ENCODE results near the gene RASSF5. TPM values are rescaled to one million over a fixed set of nuclear protein-coding genes. Genes with fewer than 3 reads are reported as not detected.

The RASSF5 gene
- total and polyA plus RNA-seq, 2 donors (not counting 1 experiment from before 2014, with no cell fraction given) = 69.7 to 146 TPM

DNA sequence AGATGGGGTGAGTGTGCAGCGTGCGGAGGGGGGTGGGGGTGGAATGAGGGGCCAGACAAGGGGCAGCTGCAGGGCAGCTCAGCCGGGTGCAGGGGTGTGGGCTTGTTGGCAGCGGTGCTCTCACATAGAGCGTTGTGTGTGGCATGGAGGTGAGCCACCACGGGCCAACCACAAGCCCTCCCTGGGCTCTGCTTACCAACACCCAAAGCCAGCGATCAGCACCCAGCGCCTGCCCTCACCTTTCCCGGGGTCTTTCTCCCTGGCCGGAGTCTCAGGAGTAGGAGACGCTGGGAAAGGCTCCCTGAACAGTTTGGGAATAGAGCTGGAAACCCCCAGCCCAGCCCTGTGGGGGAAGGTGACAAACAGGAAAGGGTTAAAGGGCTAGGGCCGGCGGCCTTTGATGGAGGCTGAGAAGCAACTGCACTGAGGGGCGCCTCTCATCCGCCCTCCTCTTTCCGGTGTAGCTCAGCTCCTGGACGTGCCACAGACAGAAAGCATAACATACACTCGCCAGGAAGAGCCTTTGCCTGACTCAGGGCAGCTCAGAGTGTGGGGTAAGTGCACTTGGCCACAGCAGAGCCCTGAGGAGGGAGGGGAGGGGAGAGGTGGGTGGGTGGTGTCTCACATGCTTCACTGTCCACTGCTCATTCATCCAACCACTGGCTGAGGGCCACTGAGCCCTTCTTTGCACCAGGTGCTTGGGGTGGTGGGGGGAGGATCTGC lies 36.5 kb upstream of the RASSF5 start:
- Histone ChIP-seq H4K20me1 (ENCODE audit: control insufficient read depth, insufficient read depth, low read length, poor library complexity, severe bottlenecking) (no peaks in the 10 kb centered on the region), H3K9ac (ENCODE audit: low read length) (peak overlapping the region; percentile 91), H3K27ac (ENCODE audit: low read length in 2 of 2) (peak overlapping the region; percentile 63 to 75), H3K27me3 (replicated peaks in 1 of 4; ENCODE audit: control extremely low read depth in 1 of 4, control insufficient read depth in 3 of 4, insufficient read depth in 4 of 4, low read length in 3 of 4) (no peaks in the 10 kb centered on the region), H3K9me3 (ENCODE audit: control extremely low read depth in 1 of 3, control insufficient read depth in 2 of 3, insufficient read depth in 1 of 3, low read length in 2 of 3) (no peaks in the 10 kb centered on the region), H3K4me3 (ENCODE audit: control extremely low read depth in 1 of 5, extremely low read depth in 1 of 5, insufficient read depth in 1 of 5, low read depth in 2 of 5, low read length in 4 of 5) (peak overlapping the region; percentile 62 to 97 (median 85)), H3K36me3 (replicated peaks in 1 of 2; ENCODE audit: control extremely low read depth in 1 of 2, control insufficient read depth in 1 of 2, extremely low read depth in 1 of 2, insufficient read depth in 2 of 2, low read length in 1 of 2) (peaks cover 0 to 23% of the 10 kb centered on the region in 2 experiments), H3K4me2 (replicated peaks; ENCODE audit: low read depth, low read length, poor library complexity, severe bottlenecking) (peak overlapping the region; percentile 93), H2AFZ (ENCODE audit: insufficient read depth, low read depth, low read length, poor library complexity, severe bottlenecking) (peak overlapping the region; percentile 81), H3K4me1 (ENCODE audit: control insufficient read depth in 2 of 2, insufficient read depth in 2 of 2, low read length in 2 of 2) (peaks cover 61 to 71% of the 10 kb centered on the region in 2 donors), H3K79me2 (ENCODE audit: control insufficient read depth, insufficient read depth, low read length) (peaks cover 4% of the 10 kb centered on the region)
- DNase-seq (peak; percentile 57), ATAC-seq (ENCODE audit: low read depth) (peak; percentile 57)
- ChIA-PET POLR2A (interaction anchor here (0.6 to 1.3 kb wide), 6 partner anchors 9 to 275 kb away, joined by 3 to 12 read pairs (median 4); no protein-coding TSS in a partner anchor), CTCF (interaction anchor here (0.6 to 3.8 kb wide), 20 partner anchors 9 to 511 kb away, joined by 3 to 60 read pairs (median 4); partner anchors contain the start of genes DYRK3, EIF2D and RASSF5)
- intact Hi-C loops (cut with micrococcal nuclease) = loop anchor here (5.0 to 10.0 kb wide), 4 partner anchors 36 to 444 kb away; partner anchors contain the start of gene RASSF5
- peaks cover 72% of the 10 kb centered on the region for H3K4me1 Mint-ChIP-seq
- peak overlapping the region; percentile 88 for H3K4me3 Mint-ChIP-seq
- no peak for TF ChIP-seq EZH2 (IDR thresholded peaks at IDR 0.05; ENCODE audit: borderline replicate concordance, insufficient read depth, low read depth, low read length, poor library complexity, severe bottlenecking)
- TF ChIP-seq, protein P1, sequence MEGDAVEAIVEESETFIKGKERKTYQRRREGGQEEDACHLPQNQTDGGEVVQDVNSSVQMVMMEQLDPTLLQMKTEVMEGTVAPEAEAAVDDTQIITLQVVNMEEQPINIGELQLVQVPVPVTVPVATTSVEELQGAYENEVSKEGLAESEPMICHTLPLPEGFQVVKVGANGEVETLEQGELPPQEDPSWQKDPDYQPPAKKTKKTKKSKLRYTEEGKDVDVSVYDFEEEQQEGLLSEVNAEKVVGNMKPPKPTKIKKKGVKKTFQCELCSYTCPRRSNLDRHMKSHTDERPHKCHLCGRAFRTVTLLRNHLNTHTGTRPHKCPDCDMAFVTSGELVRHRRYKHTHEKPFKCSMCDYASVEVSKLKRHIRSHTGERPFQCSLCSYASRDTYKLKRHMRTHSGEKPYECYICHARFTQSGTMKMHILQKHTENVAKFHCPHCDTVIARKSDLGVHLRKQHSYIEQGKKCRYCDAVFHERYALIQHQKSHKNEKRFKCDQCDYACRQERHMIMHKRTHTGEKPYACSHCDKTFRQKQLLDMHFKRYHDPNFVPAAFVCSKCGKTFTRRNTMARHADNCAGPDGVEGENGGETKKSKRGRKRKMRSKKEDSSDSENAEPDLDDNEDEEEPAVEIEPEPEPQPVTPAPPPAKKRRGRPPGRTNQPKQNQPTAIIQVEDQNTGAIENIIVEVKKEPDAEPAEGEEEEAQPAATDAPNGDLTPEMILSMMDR (IDR thresholded peaks at IDR 0.05) = no peak
- 0% methylated on average over 15 of the region's 18 CpGs for WGBS (ENCODE audit: insufficient coverage)
- H3K27me3 Mint-ChIP-seq = no peaks in the 10 kb centered on the region
- H3K27ac Mint-ChIP-seq = peak overlapping the region; percentile 85
- no peaks in the 10 kb centered on the region for H3K9me3 Mint-ChIP-seq (ENCODE audit: insufficient read depth)

All from B cell (primary cell).